GM18873 (cell line): Measurements from ENCODE around the gene PLTP.
"Not testable (repeated sequence)": the region's sequence is repeated elsewhere in the genome, so short reads cannot be mapped to it uniquely, and the experiment has no call there.

Experiments
- ATAC-seq: cut with Tn5 transposase; IDR thresholded peaks from one replicate; pipeline ENCODE4 v1.9.1; 2021; ENCODE audit warnings: mild to moderate bottlenecking, moderate library complexity, moderate number of reproducible peaks; ENCODE audit not compliant: unreplicated experiment, low FRiP score

PLTP gene

GRCh38 chr20:45944965-45945677 is 33.2 kb upstream of the PLTP start:
- ATAC-seq: no peak

- ATAC-seq: no peak
Measured at GRCh38 chr20:45944151-45944964, 32.4 kb upstream of the PLTP start.

GRCh38 chr20:45943613-45944012 is 31.7 kb upstream of the PLTP start:
- ATAC-seq: no peak

- ATAC-seq: no peak
Measured at GRCh38 chr20:45940469-45940868, 28.5 kb upstream of the PLTP start.

DNA sequence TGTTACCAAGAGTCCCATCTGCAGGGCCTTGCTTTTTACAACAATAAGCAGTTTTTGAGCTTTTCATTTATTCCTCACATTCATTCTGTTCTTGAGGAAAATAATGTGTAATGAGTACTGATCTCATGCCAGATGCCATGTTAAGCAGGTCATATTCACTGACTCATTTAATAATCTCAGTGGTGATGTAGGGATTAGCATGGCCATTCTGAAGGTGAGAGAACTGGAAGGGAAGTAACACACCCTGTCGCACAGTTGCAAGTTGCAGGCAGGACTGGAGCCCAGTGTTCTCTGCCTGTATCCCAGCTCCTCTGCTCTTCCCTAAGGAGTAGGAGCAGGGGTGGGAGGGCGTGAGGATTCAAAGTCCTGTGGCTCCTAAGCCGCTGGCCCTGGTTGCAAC is 28.1 kb upstream of the PLTP start:
- ATAC-seq: no peak

- ATAC-seq: no peak
Measured at GRCh38 chr20:45938727-45939438, 26.9 kb upstream of the PLTP start.

DNA sequence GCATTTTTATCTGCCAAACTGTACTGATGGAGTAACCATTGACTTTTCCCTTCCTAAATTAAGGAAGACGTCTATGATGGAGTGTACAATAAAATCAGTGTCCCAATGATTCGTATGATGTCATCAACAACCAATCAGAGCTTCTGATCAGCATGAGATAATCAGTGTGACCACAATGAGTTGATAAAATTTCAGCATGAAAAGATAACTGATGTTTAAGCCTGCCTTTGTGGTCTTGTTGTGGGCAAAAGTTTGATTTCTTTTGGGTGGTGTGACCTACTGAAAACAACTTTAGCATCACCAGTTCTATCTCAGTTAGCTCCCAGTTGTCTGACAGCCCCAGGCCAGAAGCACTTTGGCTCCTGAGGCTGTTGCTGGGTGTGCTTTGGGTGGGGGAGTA is 25.8 kb upstream of the PLTP start:
- ATAC-seq: no peak

DNA sequence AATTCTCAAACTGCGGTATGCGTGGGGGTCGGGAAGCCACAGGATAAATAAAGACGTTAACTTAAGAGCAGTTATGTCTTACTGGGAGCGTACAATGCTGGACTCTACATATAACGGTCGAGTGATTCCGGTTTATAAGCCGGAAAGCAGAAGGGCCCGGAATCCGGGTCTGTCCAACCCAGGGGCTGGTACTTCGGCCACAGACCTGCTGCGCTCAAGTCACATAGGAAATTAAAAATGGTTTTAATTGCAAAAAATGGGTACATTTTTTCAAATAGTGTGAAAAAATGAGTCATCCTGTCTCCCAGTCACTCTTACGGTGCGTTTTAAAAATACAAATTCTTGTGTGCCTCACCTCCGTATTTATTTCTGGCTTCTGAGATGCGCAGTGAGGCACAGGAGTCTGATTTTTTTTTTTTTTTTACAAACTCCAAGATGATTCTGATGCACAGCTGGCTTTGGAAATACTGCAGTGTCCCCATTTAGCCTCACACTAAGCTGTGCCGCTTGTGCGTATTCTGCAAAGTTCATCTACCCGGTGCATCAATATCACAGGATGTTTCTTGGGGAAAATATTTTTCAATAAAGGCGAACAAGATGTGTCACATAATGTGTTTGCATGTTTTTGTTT is 23.6 kb upstream of the PLTP start:
- ATAC-seq: peak; percentile 9

DNA sequence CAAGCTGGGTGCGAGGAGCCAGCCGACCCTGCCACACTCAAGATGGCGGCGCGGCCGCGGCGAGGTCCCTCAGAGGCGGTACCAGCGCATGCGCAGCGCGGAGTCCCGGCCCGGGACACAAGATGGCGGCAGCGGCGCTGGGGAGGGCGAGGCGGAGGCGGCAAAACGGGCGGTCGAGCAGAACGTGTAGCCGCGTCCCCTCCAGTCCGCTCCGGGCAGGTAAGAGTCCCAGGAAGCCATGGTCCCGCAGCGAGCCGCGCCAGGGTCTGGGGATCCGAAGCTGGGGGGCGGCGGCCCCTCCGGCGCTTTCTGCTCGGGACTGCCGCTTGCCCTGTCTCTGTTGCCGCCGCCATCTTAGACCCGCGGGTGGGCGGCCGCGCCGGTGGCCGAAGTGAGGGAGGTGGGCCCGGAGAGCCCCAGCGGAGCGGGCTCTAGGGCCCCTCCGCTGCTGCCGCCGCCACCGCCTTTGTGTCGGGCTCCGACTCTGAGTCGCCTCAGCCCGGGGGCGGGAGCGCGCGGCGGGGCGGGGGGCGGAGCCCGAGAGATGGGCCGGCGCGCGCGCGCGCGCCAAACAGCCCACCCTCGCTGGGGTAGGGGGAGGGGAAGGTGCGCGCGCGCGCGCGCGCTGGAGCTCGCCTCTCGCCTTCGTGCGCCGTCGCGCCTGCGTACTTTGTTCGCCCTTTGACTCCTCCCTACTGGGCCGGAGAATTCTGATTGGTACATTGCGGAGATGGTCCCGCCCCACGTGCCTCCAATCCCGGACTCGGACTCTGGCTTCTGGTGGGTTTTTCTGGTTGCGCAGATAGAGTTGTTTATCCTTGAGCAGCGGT is 22.8 kb upstream of the PLTP start, which contains the start of gene PCIF1:
TSS of gene PCIF1 (plus strand) at position 98 of the 830 bp plus-strand sequence. CDS start 4,317 bp downstream, outside the sequence.
- ATAC-seq: peak; percentile 59

DNA sequence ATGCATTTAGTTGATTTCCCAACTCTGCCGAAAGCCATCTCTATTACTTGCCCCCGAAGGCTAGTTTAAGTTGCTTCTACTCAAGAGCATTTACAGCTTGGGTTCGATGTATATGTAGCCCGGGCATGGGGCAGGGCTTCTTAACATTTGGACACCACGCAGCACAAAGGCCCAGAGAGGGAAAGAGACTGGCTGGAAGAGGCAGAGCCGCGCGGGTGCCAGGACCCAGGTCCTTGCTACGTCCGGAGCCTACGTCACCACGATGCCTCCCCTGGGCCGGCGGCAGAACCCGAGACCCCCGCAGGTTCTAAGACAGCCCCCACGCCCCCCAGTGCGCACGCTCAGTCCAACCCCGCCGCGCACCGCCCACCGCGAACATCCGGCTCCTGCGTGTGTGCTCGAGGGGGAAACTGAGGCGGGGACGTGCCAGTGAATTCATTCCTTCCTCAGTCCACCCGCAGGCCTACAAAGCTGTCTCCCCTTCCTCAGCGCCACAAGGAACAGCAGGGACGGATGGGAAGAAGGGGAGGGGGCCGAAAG is 22.2 kb upstream of the PLTP start:
- peak; percentile 10 for ATAC-seq

DNA sequence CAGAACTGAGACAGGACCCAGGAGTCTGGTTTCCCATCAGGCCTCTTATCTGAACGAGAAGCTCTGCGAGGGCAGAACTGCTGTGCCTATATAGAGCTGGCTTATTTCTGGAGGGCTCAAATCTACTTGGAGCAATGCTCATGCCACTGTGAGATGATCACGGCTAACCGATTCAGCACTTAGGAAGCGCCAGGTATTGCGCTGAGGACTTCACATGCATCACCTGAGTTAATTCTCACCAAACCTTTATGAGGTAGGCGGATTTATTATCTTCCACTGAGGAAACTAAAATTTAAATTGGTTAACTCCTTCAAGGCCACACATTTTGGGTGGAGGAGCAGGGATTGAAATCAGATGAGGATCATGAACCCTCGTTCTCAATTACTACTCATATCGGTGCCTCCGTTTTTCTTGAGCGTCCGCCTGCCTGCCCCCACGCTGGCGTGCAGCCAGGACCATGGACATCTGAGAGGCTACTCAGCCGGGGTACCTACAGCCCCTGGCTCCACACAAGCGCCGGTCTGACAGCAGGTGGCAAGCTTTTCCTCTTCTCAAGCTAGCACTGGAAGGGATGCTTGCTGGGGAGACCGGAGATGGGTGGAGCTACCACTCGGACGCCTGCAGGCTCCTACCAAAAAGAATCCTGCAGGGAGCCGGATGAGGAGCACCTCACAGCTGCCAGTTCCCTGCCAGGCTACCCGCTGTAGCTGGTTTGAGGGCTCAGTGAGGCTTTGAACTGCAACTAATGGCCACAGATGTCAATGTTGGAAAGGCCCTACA is 21.5 kb upstream of the PLTP start:
- ATAC-seq: no peak

- ATAC-seq: not testable (repeated sequence)
Measured at GRCh38 chr20:45931680-45932079, 19.7 kb upstream of the PLTP start.

GRCh38 chr20:45927071-45927878 is 15.3 kb upstream of the PLTP start:
- ATAC-seq: no peak

DNA sequence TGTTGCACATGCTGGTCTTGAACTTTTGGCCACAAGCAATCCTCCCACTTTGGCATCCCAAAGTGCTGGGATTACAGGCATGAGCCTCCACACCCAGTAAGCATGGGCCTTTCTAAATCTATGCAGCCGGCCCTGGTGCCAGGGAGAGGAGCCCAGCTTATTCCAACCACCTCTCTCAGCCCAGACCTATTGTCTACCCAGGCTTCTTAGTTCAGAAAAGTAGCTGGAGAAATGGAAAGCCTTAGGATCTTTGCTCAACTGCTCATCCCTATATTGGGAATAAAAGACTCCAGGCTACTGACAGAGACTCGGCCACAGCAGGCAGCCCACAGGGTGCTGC is 14.7 kb upstream of the PLTP start:
- no peak for ATAC-seq

- no peak for ATAC-seq
Measured at GRCh38 chr20:45925821-45926506, 14.0 kb upstream of the PLTP start.

- ATAC-seq: no peak
Measured at GRCh38 chr20:45924391-45925261, 12.7 kb upstream of the PLTP start.
